NCI-H187 (cell line): ENCODE measurements around the gene ENTPD8.

Source experiments
- DNase-seq, 2 experiments: peaks; one replicate each; lab custom pipeline; 2025; lab: John Stamatoyannopoulos, UW

Gene ENTPD8

GRCh38 chr9:137441289-137441934 is at the start of gene ENTPD8:
ENTPD8 (minus strand) TSS chr9:137441357; CDS start chr9:137438285, 3,072 bp downstream.
- no peak for DNase-seq

GRCh38 chr9:137490532-137491186 is 49.5 kb upstream of the ENTPD8 start:
- DNase-seq = no peak

- DNase-seq = no peak
Observed at GRCh38 chr9:137488906-137489305, 47.7 kb upstream of the ENTPD8 start.

GRCh38 chr9:137488327-137488653 is 47.1 kb upstream of the ENTPD8 start:
- DNase-seq = no peak

GRCh38 chr9:137487454-137488326 is 46.5 kb upstream of the ENTPD8 start:
- DNase-seq = peak; percentile 8 to 21

GRCh38 chr9:137486545-137487453 is 45.6 kb upstream of the ENTPD8 start:
- no peak for DNase-seq

GRCh38 chr9:137486141-137486490 is 45.0 kb upstream of the ENTPD8 start:
- DNase-seq = no peak

- no peak for DNase-seq
Observed at GRCh38 chr9:137485343-137486140, 44.4 kb upstream of the ENTPD8 start.

GRCh38 chr9:137484551-137485315 is 43.6 kb upstream of the ENTPD8 start:
- DNase-seq = no peak

- DNase-seq = no peak
Observed at GRCh38 chr9:137482094-137482781, 41.1 kb upstream of the ENTPD8 start.

GRCh38 chr9:137480686-137481683 is 39.8 kb upstream of the ENTPD8 start:
- DNase-seq = no peak

- DNase-seq = no peak
Observed at GRCh38 chr9:137479892-137480685, 38.9 kb upstream of the ENTPD8 start.

GRCh38 chr9:137478962-137479861 is 38.1 kb upstream of the ENTPD8 start:
- DNase-seq = no peak

GRCh38 chr9:137478613-137478961 is 37.4 kb upstream of the ENTPD8 start:
- no peak for DNase-seq

GRCh38 chr9:137477778-137478612 is 36.8 kb upstream of the ENTPD8 start:
- DNase-seq = no peak

- DNase-seq = no peak
Observed at GRCh38 chr9:137476856-137477255, 35.7 kb upstream of the ENTPD8 start.
